Cardiac septum (tissue), 1 donor: ENCODE measurements around the gene RNF11. TPM values are rescaled to one million over a fixed set of nuclear protein-coding genes. Genes with fewer than 3 reads are reported as not detected.

Experiments
- DNase-seq: peaks from one replicate; pipeline ENCODE4 v3.0.0-alpha.2; 2020; ENCODE audit warnings: low spot score
- intact Hi-C: fragments of 100-400 bp; cut with DNase I; formaldehyde crosslinking; loops from one replicate; pipeline ENCODE4 v1.14.0; 2022
- total RNA-seq: library from RNA; stranded (reverse); fragmentation: NEBNext Ultra II Directional; extraction: Animal tissue kit (Norgen Biotek cat#: 25700); gene quantifications from one replicate; pipeline ENCODE4 v1.2.1, GENCODE V29; 2021
- donor health status: DM: no; HTN: no; CAD: no.

Gene RNF11
- total RNA-seq, 1 donor from 2014 or later: 137 TPM

GRCh38 chr1:51303751-51304251 lies 67.7 kb downstream of the RNF11 start:
- DNase-seq: no peak

GRCh38 chr1:51304360-51304759 lies 68.3 kb downstream of the RNF11 start:
- no peak for DNase-seq
- intact Hi-C loops: no loop called here

More at GRCh38 chr1:51303751-51304251, 67.7 kb downstream of the RNF11 start:
- intact Hi-C loops: no loop called here

DNA sequence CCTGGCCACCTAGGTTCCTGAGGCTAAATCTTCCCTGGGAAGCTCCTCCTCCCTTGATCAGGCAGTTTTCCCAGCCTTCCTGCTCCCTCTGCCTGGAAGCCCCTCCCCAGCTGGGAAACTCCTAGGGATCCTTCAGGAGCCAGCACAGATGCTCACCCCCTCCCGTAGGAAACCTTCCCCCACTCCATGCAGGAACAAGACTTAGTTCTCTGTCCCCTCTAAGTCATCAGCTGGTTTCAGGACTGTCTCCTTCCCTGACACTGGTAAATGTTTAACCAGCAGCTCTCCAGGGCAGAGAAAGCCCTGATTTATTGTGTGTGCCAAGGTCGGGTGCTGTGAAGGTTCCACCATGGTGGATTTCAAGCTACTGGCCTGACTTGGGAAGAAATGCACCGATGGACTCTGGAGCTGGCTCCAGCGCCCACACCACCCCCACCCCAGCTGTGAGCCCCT lies 69.3 kb downstream of the RNF11 start:
- DNase-seq: no peak
- intact Hi-C loops: no loop called here

GRCh38 chr1:51306950-51307349 lies 70.9 kb downstream of the RNF11 start:
- DNase-seq: no peak
- intact Hi-C loops: no loop called here

DNA sequence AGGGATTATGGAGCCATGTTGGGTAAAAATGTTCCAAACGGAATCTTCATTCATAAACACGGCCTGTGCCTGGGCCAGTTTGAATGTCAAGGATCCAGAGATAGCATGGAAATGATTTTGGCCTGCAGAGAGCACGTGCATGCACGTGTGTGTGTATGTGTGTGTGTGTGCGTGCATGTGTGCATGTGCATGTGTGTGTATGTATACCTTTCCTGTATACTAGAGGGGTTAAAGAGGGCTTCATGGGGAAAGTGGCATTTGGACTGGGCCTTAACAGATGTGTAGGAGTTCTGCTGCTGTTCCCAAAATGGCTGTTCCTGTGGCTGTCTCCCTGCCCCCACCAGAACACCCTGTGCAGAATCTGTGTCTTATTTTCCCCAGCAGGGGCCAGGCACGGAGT lies 72.6 kb downstream of the RNF11 start:
- DNase-seq: no peak
- intact Hi-C loops: no loop called here

DNA sequence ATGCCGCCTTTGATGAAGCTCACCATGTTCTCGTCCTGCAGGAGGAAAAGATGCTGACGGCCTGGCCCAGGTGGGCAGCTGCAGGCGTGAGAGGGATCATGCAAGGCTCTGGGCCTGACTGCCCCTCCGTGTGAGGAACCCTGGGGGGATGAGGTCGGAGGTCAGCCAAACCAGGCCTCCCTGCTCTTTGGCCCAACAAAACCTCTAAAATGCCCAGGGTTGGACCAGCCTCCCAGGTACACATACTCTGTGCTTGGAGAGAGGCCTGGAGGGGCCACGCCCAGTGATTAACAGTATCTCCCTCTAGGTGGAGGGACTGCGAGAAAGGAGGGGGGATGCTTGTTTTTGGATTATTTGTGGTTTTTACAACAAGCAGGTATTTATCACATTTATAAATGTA lies 73.2 kb downstream of the RNF11 start:
- DNase-seq: no peak
- intact Hi-C loops: no loop called here

DNA sequence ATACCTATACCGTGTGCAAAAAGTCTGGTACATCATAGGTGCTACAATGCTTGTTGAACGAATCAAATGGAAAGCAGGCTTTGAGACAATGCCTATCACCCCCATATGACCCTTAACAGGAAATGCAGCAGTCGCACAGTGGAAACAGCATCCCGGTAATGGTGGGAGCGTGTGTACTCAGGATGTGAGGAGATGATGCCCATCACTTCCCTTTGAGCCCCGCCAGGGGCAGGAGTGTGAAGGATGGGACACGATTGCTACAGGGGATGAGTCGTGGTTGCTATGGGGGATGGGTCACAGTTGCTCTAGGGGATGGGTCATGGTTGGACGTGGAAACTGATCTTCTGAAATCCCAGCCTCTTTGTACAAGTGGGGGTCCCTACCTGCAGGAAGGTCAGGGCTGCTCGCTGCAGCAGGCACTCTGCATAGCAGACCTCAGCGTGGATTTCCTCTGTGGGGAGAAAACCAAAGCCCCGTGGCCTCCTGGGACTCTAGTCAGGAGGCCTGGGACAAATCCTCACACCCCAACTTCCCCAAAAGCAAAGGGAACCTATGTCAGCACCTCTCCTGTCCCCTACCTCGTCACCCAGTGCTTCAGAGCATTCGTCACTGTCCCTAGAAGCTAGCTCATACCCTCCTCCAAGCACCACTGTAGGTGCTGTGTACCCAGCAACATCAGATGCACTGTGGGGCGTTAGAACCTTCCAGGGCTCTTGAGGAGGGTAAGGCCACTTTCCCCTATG lies 75.0 kb downstream of the RNF11 start:
- intact Hi-C loops: no loop called here
- DNase-seq: no peak

GRCh38 chr1:51311826-51312225 lies 75.8 kb downstream of the RNF11 start:
- DNase-seq: no peak
- intact Hi-C loops: no loop called here

DNA sequence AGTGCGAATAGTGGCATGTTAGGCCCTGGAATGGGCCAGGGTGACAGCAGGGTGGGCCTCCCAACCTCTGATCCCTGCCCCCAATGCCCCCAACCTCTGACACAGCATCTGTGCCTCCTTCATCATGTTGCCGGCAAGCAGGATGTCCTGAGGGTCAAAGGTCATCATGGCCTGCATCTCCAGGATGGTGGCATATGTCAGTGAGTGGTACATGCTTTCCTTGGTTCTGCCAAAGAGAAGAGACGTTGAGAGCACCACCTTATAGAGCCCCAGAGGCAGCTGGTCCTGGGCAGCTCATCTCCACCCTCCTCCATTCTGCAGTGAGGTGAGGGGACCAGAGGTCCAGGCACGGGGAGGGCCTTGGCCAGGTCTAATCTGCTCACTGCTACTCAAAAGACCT lies 76.6 kb downstream of the RNF11 start:
- DNase-seq: no peak
- intact Hi-C loops: no loop called here

GRCh38 chr1:51313268-51313852 lies 77.3 kb downstream of the RNF11 start:
- intact Hi-C loops: no loop called here
- DNase-seq: no peak

DNA sequence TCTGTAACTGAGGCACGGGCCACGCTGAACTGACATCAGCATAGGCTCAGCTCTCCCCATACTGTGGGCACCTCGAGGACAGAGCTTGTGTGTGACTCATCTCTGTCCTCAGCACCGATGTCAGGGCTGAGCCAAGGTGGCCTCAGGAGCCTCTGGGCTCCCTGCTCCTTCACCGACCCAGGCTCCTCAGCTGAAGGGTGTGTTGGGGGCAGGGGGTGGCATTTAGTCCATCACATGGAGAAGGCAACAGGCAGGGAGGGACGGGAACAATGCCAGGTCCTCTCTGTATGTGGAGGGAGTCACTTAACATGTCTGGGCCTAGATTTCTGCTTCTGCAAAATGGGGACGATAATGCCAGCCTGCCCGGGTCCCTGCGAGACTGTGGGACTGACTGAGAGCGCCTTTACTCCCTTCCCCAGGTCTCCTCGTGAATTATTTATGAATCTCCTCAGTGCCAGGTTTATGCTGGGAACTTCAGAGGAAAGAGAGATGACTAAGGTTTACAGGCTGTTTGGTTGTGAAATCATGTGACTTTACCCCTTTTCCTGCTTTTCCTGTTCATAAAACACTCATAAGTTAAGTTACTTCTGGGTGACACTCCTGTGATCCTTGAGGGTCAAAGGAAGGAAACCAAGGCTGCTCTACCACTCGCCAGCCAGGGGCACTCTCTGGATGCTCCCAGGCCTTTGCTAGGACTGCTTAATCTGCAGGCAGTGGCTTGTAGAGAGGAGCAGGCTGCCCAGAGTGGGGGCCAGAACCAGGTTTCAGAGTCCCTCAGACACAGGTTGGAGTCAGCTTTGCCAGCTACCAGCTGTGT lies 78.1 kb downstream of the RNF11 start:
- intact Hi-C loops: no loop called here
- DNase-seq: no peak

- no peak for DNase-seq
- intact Hi-C loops: no loop called here
Measured at GRCh38 chr1:51314974-51315373, 78.9 kb downstream of the RNF11 start.

- intact Hi-C loops: no loop called here
- DNase-seq: no peak
Measured at GRCh38 chr1:51316113-51316845, 80.2 kb downstream of the RNF11 start.

- no peak for DNase-seq
- intact Hi-C loops: no loop called here
Measured at GRCh38 chr1:51316846-51317120, 80.7 kb downstream of the RNF11 start.

DNA sequence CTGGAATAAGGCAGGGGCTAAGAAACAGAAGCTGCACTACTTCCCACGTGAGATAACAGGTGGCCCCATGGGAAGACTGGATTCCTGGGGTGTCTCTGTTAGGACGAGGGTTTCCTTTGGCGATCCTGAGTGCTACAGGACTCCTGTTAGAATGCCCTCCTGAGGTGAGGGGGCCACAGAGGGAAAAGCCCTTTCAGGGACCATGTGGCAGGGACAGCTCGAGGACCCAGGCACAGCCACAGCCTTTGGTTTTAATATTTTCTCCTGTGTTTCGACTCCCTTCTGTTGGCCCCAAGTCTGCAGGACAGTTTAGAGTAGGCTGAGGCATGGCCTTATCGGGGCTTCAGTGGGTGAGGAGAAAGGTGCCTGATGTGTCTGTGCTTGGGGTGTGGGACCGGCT lies 81.7 kb downstream of the RNF11 start:
- DNase-seq: no peak
- intact Hi-C loops: no loop called here

DNA sequence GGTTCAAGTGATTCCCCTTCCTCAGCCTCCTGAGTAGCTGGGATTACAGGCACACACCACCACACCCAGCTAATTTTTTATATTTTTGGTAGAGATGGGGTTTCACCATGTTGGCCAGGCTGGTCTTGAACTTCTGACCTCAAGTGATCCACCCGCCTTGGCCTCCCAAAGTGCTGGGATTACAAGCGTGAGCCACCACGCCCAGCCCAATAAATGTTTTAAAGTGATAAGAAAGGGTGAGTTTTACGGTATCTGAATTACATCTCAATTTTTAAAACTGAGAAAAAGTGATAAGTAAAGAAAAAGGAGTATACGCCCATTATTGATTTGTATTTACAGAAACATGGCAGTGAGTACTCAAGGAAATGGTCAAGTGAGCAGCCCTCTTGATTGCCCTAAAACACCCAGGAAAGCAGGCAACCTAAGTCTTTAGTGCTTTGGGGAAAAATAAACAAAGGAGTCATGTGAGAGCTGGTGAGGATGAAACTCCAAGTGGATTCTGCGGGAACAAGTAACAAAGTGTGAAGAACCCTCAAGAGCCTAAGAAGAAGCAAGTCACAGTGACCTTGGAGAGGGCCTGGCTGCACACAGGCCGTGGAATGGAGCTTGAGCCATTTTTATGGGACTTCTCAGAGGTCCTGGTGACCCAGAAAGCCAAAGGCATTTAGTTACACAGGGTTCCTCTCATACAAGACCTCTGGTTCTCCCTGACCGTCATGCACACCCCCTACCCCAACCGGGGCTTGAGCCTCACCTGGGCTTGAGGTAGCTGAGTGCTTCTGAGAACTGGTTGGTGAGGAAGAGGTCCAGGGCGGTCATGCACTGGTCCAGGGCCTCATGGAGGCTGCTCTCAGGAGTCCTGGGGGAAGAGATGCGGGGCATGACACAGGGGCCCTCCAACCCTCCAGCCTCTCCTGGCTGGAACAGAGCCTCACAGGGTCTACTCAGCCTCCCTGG lies 85.2 kb downstream of the RNF11 start:
- intact Hi-C loops: no loop called here
- no peak for DNase-seq

GRCh38 chr1:51321924-51322280 lies 85.8 kb downstream of the RNF11 start:
- DNase-seq: no peak
- intact Hi-C loops: no loop called here

DNA sequence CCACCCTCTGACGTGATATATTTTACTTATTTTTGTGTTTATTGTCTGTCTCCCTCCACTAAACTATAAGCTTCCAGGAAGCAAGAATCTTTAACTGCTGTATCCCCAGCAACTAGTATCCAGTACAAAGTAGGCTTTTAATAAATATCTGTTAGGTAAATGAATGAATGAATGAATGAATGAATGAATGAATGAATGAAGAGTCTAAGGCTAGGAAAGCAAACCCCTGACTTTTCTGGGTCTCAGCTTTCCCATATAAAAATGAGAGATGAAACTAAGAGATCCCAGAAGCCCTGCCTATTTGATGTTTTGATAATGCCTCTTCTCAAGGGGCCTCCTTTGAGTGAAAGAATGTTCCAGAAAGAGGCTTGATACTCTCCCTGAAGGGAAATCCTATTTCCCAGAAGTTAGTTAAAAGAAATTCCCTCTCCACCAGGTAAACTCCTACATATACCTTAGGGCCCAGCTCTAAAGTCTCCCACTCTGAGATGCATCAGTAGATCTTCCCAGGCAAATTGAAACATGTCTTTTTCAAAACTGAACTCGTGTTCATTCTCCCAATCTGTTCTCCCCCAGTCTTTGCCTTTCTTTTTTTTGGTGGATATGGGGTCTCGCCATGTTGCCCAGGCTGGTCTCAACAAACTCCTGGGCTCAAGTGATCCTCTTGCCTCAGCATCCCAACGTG lies 86.5 kb downstream of the RNF11 start:
- DNase-seq: no peak
- intact Hi-C loops: no loop called here
